KMS-11 (cell line): Measurements from ENCODE around the gene SHB.

Source experiments
- H2AFZ ChIP-seq: fragments of 200-600 bp; sonication (generic); 2 replicates; pipeline ENCODE4 v1.6.1; 2016; ENCODE audit warnings: antibody characterized with exemption, mixed run types, low read depth
- H3K27ac ChIP-seq: fragments of 200-600 bp; sonication (generic); 2 replicates; pipeline ENCODE4 v1.6.1; 2016; ENCODE audit warnings: mild to moderate bottlenecking, mixed run types
- H3K27me3 ChIP-seq: fragments of 200-600 bp; sonication (generic); 2 replicates; pipeline ENCODE4 v1.6.1; 2017; ENCODE audit warnings: mild to moderate bottlenecking, low read depth, mixed run types, moderate library complexity; ENCODE audit not compliant: insufficient read depth
- H3K36me3 ChIP-seq: fragments of 200-600 bp; sonication (generic); 2 replicates; pipeline ENCODE4 v1.6.1; 2017; ENCODE audit warnings: mild to moderate bottlenecking, mixed run types; ENCODE audit not compliant: insufficient read depth
- H3K4me1 ChIP-seq: fragments of 200-600 bp; sonication (generic); 2 replicates; pipeline ENCODE4 v1.6.1; 2016; ENCODE audit warnings: mild to moderate bottlenecking, low read depth, mixed run types; ENCODE audit not compliant: poor library complexity, severe bottlenecking
- H3K4me2 ChIP-seq: fragments of 200-600 bp; sonication (generic); 2 replicates; pipeline ENCODE4 v1.7.0; 2016; ENCODE audit warnings: mild to moderate bottlenecking, mixed run types
- H3K4me3 ChIP-seq: fragments of 200-600 bp; sonication (generic); IDR thresholded peaks from 2 replicates; pipeline ENCODE4 v1.6.1; 2017; ENCODE audit warnings: low read depth, low read length, mixed read lengths; ENCODE audit not compliant: insufficient read depth
- H3K79me2 ChIP-seq: fragments of 200-600 bp; sonication (generic); 2 replicates; pipeline ENCODE4 v1.6.1; 2016; ENCODE audit warnings: low read depth, mixed run types; ENCODE audit not compliant: insufficient read depth
- H3K9ac ChIP-seq: fragments of 200-600 bp; sonication (generic); 2 replicates; pipeline ENCODE4 v1.6.1; 2016; ENCODE audit warnings: mild to moderate bottlenecking, mixed run types
- H4K20me1 ChIP-seq: fragments of 200-600 bp; sonication (generic); 2 replicates; pipeline ENCODE4 v1.6.1; 2016; ENCODE audit warnings: mild to moderate bottlenecking, mixed run types; ENCODE audit not compliant: insufficient read depth
- TF ChIP-seq, protein P1 (sequence below): fragments of 200-600 bp; sonication (generic); conservative IDR thresholded peaks from 2 replicates; pipeline ENCODE4 v1.6.1; 2017; ENCODE audit warnings: low read depth, mild to moderate bottlenecking, antibody characterized with exemption, low read length, moderate library complexity, mixed read lengths

The SHB gene

DNA sequence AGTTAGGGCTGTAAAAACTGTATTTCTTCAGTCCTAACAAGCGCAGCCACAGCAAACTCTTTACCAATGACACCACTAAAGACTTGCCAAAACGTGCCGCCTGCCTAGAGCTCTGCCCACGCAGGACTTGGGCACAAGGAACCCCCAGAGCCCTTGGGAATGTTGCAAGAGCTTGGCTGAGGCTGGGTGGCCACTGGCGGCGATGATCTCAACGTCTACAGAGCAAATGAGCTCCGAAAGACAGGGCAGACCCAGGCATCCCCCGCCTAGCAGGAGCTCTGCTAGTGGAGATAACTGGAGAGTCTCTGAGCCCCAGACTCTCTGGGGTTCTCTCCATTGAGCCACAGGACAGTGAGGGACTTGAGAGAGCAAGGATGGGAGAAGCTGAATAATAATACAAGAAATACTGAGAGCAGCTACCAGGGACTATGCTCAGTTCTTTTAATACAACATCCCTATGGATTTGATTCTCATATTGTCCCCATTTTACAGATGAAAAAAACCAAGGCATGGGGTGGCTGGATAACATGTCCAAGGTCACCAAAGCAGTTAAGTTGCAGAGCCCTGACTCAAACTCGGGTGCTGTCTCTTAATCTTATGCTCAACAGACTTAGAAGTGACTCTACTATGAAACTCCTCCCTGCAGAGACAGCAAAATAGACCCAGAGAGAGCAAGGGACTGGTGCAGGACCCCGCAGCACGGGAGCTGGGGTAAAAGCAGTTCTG is 32.5 kb downstream of the SHB start:
- H4K20me1 ChIP-seq = no peaks in the 10 kb centered on the region
- no peaks in the 10 kb centered on the region for H3K36me3 ChIP-seq
- no peak overlapping the region for H2AFZ ChIP-seq
- H3K79me2 ChIP-seq = no peaks in the 10 kb centered on the region
- H3K4me2 ChIP-seq = no peak overlapping the region
- TF ChIP-seq, protein P1, sequence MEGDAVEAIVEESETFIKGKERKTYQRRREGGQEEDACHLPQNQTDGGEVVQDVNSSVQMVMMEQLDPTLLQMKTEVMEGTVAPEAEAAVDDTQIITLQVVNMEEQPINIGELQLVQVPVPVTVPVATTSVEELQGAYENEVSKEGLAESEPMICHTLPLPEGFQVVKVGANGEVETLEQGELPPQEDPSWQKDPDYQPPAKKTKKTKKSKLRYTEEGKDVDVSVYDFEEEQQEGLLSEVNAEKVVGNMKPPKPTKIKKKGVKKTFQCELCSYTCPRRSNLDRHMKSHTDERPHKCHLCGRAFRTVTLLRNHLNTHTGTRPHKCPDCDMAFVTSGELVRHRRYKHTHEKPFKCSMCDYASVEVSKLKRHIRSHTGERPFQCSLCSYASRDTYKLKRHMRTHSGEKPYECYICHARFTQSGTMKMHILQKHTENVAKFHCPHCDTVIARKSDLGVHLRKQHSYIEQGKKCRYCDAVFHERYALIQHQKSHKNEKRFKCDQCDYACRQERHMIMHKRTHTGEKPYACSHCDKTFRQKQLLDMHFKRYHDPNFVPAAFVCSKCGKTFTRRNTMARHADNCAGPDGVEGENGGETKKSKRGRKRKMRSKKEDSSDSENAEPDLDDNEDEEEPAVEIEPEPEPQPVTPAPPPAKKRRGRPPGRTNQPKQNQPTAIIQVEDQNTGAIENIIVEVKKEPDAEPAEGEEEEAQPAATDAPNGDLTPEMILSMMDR = no peak
- H3K27ac ChIP-seq = no peak overlapping the region
- no peak overlapping the region for H3K9ac ChIP-seq
- no peaks in the 10 kb centered on the region for H3K27me3 ChIP-seq
- no peaks in the 10 kb centered on the region for H3K4me1 ChIP-seq
- H3K4me3 ChIP-seq = no peak overlapping the region

DNA sequence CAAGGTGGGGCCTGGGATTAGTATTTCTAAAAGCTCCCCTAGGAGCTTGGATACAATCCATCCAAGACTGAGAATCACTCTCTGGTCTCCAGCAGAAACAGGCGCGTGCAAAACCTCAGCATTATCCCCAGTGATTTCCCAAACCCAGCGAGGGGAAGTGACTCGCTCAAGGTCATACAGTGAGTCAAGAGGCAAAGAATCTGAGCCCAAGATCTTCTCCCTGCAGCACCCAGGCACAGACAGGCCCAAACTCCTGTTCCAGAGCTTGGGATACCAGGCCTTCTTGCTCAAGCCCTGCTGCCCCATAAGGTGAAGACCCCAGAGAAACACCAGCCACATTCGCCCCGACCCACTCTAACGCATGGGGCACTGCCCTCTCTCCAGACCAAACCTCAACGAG is 33.2 kb downstream of the SHB start:
- H3K4me3 ChIP-seq = no peak overlapping the region
- H3K79me2 ChIP-seq = no peaks in the 10 kb centered on the region
- H3K36me3 ChIP-seq = no peaks in the 10 kb centered on the region
- no peak overlapping the region for H3K9ac ChIP-seq
- no peaks in the 10 kb centered on the region for H3K4me1 ChIP-seq
- TF ChIP-seq, protein P1 = no peak
- H4K20me1 ChIP-seq = no peaks in the 10 kb centered on the region
- H3K4me2 ChIP-seq = no peak overlapping the region
- no peak overlapping the region for H2AFZ ChIP-seq
- no peak overlapping the region for H3K27ac ChIP-seq
- no peaks in the 10 kb centered on the region for H3K27me3 ChIP-seq

DNA sequence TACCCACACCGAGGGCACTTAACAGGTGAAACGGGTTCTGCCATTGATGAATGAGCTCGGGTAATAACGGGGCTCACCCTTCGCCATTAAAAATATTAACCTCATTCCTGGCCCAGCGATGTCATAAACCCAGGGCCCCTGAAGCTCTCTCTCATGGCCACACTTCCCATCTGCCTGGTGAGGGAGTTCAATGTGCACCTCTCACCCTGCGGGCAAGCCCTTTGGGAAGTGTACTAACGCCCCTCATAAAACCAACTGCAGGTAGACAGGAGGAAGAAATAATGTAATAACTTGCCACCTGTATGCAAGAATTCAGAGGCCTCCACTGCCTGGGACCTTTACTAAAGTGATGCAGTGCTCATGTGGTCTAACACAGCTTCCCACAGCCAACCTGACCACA is 35.1 kb downstream of the SHB start:
- H3K9ac ChIP-seq = no peak overlapping the region
- H3K4me1 ChIP-seq = no peaks in the 10 kb centered on the region
- no peaks in the 10 kb centered on the region for H4K20me1 ChIP-seq
- H3K4me2 ChIP-seq = no peak overlapping the region
- no peaks in the 10 kb centered on the region for H3K36me3 ChIP-seq
- H3K27ac ChIP-seq = no peak overlapping the region
- H3K4me3 ChIP-seq = no peak overlapping the region
- TF ChIP-seq, protein P1 = no peak
- H3K27me3 ChIP-seq = no peaks in the 10 kb centered on the region
- H3K79me2 ChIP-seq = no peaks in the 10 kb centered on the region
- no peak overlapping the region for H2AFZ ChIP-seq

DNA sequence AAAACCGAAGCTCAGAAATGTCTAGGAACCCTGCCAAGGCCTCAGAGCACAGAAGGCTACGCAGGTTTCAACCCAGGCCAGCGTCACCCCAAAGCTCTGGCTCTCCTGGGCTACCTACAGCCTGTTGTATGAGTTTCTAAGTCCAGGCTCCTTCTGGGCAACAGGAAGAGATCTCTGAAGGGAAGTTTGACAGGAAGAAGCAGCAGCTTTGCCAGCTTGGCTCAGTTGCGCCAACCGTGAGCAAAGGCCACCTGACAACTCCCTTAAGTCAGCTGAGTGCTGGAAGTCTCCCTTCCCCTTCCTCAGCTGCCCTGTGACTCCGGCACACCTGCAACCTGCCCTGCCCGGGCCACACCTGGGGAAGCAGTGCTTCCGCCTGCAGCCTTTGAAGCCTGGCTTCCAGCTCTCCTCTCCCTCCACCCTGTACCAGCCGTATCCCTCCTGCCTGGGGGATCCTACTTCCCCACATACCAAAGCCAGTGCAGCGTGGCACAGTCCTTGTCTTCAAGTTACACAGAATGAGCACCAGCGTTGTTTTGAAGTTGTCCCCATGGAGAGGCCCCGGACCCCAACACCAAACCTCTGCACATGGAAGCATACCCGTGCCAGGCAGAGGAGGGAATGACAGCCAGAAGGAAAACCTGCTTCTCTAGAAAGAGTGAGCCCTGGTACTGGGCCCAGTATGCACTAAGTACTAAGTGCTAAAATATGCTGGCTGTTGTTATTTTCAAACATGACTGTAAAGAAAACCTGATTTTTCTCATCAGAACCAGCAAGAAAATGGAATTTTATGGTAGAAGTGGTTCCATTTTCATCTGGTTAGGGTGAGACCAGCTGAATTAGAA is 36.5 kb downstream of the SHB start:
- Histone ChIP-seq H3K36me3 (no peaks in the 10 kb centered on the region), H4K20me1 (no peaks in the 10 kb centered on the region), H3K4me1 (no peaks in the 10 kb centered on the region), H3K27ac (no peak overlapping the region), H3K79me2 (no peaks in the 10 kb centered on the region), H2AFZ (no peak overlapping the region), H3K4me2 (no peak overlapping the region), H3K9ac (no peak overlapping the region), H3K4me3 (no peak overlapping the region), H3K27me3 (no peaks in the 10 kb centered on the region)
- TF ChIP-seq, protein P1 = no peak
